ENCODE data around the gene BLACAT1.

Gene BLACAT1

GRCh38 chr1:205456868-205457745, 1.3 kb upstream of the BLACAT1 start:
- Histone ChIP-seq H2AFZ (ENCODE audit: low read depth, low read length) (no peak overlapping the region), H3K79me2 (ENCODE audit: low read length) (no peaks in the 10 kb centered on the region), H3K9me3 (ENCODE audit: insufficient read depth, low read length) (no peaks in the 10 kb centered on the region), H3K4me3 (ENCODE audit: low read length) (no peak overlapping the region), H3K4me1 (ENCODE audit: low read length) (no peaks in the 10 kb centered on the region), H3K4me2 (ENCODE audit: low read length) (no peak overlapping the region), H3K27me3 (ENCODE audit: low read depth, low read length) (peaks cover 65% of the 10 kb centered on the region), H3K27ac (ENCODE audit: low read length) (no peak overlapping the region), H3K36me3 (replicated peaks; ENCODE audit: low read depth, low read length) (no peaks in the 10 kb centered on the region), H4K20me1 (ENCODE audit: insufficient read depth, low read length) (peaks cover 7% of the 10 kb centered on the region; the same call in 1 of the 2 replicates), H3K9ac (ENCODE audit: low read length) (no peak overlapping the region)
- TF ChIP-seq EZH2phosphoT487 (IDR thresholded peaks at IDR 0.05; ENCODE audit: low read depth) (no peak), CTCF (IDR thresholded peaks at IDR 0.05; ENCODE audit: low read depth, low read length) (no peak)

GRCh38 chr1:205456383-205456867, 580 bp upstream of the BLACAT1 start:
- Histone ChIP-seq H4K20me1 (ENCODE audit: insufficient read depth, low read length) (peaks cover 7% of the 10 kb centered on the region; the same call in 1 of the 2 replicates), H3K27me3 (ENCODE audit: low read depth, low read length) (peaks cover 69% of the 10 kb centered on the region), H2AFZ (ENCODE audit: low read depth, low read length) (no peak overlapping the region), H3K9me3 (ENCODE audit: insufficient read depth, low read length) (no peaks in the 10 kb centered on the region), H3K27ac (ENCODE audit: low read length) (no peak overlapping the region), H3K4me1 (ENCODE audit: low read length) (no peaks in the 10 kb centered on the region), H3K9ac (ENCODE audit: low read length) (no peak overlapping the region), H3K79me2 (ENCODE audit: low read length) (no peaks in the 10 kb centered on the region), H3K4me2 (ENCODE audit: low read length) (no peak overlapping the region), H3K4me3 (ENCODE audit: low read length) (no peak overlapping the region), H3K36me3 (replicated peaks; ENCODE audit: low read depth, low read length) (no peaks in the 10 kb centered on the region)
- TF ChIP-seq CTCF (IDR thresholded peaks at IDR 0.05; ENCODE audit: low read depth, low read length) (no peak), EZH2phosphoT487 (IDR thresholded peaks at IDR 0.05; ENCODE audit: low read depth) (no peak)

- peaks cover 4% of the 10 kb centered on the region; the same call in 1 of the 2 replicates for H4K20me1 ChIP-seq (ENCODE audit: insufficient read depth, low read length)
- no peaks in the 10 kb centered on the region for H3K9me3 ChIP-seq (ENCODE audit: insufficient read depth, low read length)
- no peaks in the 10 kb centered on the region for H3K4me1 ChIP-seq (ENCODE audit: low read length)
- no peak overlapping the region for H2AFZ ChIP-seq (ENCODE audit: low read depth, low read length)
- H3K27ac ChIP-seq (ENCODE audit: low read length): no peak overlapping the region
- no peak overlapping the region for H3K4me2 ChIP-seq (ENCODE audit: low read length)
- no peaks in the 10 kb centered on the region for H3K79me2 ChIP-seq (ENCODE audit: low read length)
- TF ChIP-seq CTCF (IDR thresholded peaks at IDR 0.05; ENCODE audit: low read depth, low read length) (no peak), EZH2phosphoT487 (IDR thresholded peaks at IDR 0.05; ENCODE audit: low read depth) (no peak)
- no peak overlapping the region for H3K4me3 ChIP-seq (ENCODE audit: low read length)
- H3K9ac ChIP-seq (ENCODE audit: low read length): no peak overlapping the region
- peaks cover 68% of the 10 kb centered on the region for H3K27me3 ChIP-seq (ENCODE audit: low read depth, low read length)
- H3K36me3 ChIP-seq (replicated peaks; ENCODE audit: low read depth, low read length): no peaks in the 10 kb centered on the region
Measured at GRCh38 chr1:205454903-205455335, 926 bp downstream of the BLACAT1 start.

- TF ChIP-seq CTCF (IDR thresholded peaks at IDR 0.05; ENCODE audit: low read depth, low read length): no peak
- no peak overlapping the region for H2AFZ ChIP-seq (ENCODE audit: low read depth, low read length)
- H3K36me3 ChIP-seq (replicated peaks; ENCODE audit: low read depth, low read length): no peaks in the 10 kb centered on the region
- peaks cover 57% of the 10 kb centered on the region for H3K27me3 ChIP-seq (ENCODE audit: low read depth, low read length)
- no peaks in the 10 kb centered on the region for H3K79me2 ChIP-seq (ENCODE audit: low read length)
- no peak overlapping the region for H3K27ac ChIP-seq (ENCODE audit: low read length)
- no peak overlapping the region for H3K4me3 ChIP-seq (ENCODE audit: low read length)
- peaks cover 4% of the 10 kb centered on the region; the same call in 1 of the 2 replicates for H4K20me1 ChIP-seq (ENCODE audit: insufficient read depth, low read length)
- H3K4me2 ChIP-seq (ENCODE audit: low read length): no peak overlapping the region
- H3K4me1 ChIP-seq (ENCODE audit: low read length): no peaks in the 10 kb centered on the region
- no peaks in the 10 kb centered on the region for H3K9me3 ChIP-seq (ENCODE audit: insufficient read depth, low read length)
- no peak overlapping the region for H3K9ac ChIP-seq (ENCODE audit: low read length)
Measured at GRCh38 chr1:205453466-205453865, 2.4 kb downstream of the BLACAT1 start.

Data from OCI-LY3 (cell line).